ENCODE data around the gene DDIT3.
A peak's percentile ranks its signal among the peaks of the same experiment; 100 is the strongest.

Gene DDIT3

DNA sequence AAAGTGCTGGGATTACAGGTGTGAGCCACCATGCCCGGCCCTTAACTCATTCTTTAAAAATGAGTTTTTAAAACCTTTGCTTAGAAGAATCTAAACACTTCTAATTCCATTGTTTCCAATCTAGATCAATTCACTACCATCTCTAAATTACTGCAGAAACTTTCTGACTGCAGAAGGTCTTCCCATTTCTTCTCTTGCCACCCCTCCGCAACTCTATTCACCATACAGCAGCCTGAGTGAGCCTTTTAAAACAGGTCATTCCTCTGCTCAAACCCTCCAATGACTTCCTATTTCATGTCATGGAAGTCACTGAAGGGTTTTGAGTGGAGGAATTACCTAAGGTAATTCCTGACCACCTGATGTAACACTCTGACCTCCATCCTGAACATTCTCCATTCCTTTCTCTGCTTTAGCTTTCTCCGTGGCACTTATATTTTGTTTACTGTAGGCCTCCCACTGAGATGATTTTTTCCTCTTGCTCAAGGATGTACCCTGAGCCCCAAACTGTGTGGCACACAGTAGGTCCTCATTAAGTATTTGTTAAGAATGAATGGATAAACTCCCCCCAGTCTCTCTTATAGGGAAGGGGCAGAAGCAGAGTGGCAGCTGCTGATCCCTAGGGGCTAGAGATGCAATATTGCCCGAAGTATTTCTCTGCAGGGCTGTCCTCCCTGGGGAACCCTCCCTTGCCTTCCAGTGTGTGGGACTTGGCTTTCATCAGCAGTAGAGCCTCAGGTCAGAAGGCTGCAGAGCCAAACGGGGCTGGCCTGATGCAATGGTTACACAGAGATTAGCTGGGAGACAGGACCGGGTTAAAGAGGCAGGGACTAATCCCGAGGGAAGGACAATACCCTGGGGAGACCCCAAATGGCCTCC lies 1.2 kb downstream of the DDIT3 start:
- TF ChIP-seq, protein P1, sequence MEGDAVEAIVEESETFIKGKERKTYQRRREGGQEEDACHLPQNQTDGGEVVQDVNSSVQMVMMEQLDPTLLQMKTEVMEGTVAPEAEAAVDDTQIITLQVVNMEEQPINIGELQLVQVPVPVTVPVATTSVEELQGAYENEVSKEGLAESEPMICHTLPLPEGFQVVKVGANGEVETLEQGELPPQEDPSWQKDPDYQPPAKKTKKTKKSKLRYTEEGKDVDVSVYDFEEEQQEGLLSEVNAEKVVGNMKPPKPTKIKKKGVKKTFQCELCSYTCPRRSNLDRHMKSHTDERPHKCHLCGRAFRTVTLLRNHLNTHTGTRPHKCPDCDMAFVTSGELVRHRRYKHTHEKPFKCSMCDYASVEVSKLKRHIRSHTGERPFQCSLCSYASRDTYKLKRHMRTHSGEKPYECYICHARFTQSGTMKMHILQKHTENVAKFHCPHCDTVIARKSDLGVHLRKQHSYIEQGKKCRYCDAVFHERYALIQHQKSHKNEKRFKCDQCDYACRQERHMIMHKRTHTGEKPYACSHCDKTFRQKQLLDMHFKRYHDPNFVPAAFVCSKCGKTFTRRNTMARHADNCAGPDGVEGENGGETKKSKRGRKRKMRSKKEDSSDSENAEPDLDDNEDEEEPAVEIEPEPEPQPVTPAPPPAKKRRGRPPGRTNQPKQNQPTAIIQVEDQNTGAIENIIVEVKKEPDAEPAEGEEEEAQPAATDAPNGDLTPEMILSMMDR (IDR thresholded peaks at IDR 0.05): no peak
- no peak for TF ChIP-seq ZFX (IDR thresholded peaks at IDR 0.05; ENCODE audit: borderline replicate concordance)
- peak overlapping the region; percentile 100 for H3K27ac ChIP-seq

DNA sequence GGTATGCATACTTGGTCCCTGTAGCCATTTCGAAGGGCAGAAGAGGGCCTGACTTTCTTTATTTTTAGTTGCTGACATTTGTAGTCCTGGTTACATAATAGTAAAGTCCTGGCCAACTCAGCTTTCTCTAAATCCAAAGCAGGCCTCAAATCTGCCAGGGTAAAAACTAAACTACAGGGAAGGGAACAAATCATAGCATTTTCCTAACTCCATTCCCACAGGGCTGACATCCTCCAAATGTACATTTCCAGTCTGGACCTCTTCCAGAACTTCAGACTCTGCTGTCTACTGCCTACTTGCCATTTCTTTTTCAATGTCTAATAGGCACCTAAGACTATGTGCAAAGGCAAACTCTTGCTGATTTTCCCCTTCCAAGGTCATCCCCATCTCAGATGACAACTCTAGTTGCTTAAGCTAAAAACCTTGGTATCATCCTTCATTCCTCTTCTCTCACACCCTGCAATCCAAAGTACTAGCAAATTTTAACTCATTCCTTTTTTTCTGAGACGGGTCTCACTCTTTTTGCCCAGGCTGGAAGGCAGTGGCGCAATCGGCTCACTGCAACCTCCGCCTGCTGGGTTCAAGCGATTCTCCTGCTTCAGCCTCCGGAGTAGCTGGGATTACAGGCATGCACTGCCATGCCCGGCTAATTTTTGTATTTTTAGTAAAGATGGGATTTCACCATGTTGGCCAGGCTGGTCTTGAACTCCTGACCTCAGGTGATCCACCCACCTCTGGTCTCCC lies 2.0 kb downstream of the DDIT3 start:
- no peak for TF ChIP-seq ZFX (IDR thresholded peaks at IDR 0.05; ENCODE audit: borderline replicate concordance)
- TF ChIP-seq, protein P1 (IDR thresholded peaks at IDR 0.05): no peak
- peak overlapping the region; percentile 100 for H3K27ac ChIP-seq

DNA sequence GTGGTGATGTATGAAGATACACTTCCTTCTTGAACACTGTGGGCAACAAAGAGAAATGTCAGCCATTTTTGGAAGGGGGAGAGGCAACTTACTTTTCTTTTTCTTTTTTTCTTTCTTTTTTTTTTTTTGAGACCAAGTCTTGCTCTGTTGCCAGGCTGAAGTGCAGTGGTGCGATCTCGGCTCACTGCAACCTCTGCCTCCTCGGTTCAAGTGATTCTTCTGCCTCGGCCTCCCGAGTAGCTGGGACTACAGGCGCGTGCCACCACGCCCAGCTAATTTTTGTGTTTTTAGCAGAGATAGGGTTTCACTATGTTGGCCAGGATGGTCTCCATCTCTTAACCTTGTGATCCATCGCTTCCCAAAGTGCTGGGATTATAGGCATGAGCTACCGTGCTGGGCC lies 2.6 kb downstream of the DDIT3 start:
- H3K27ac ChIP-seq: peak overlapping the region; percentile 100

DNA sequence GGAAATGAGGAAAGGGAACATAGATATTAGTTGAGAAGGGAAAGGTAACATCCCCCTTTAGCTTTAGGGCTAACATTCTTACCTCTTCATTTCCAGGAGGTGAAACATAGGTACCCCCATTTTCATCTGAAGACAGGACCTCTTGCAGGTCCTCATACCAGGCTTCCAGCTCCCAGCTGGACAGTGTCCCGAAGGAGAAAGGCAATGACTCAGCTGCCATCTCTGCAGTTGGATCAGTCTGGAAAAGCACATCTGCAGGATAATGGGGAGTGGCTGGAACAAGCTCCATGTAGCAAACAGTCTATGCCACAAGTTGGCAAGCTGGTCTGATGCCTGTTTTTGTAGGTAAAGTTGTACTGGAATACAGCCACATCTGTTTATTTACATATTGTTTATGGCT lies 3.1 kb downstream of the DDIT3 start:
- TF ChIP-seq, protein P1 (IDR thresholded peaks at IDR 0.05): no peak
- no peak for TF ChIP-seq ZFX (IDR thresholded peaks at IDR 0.05; ENCODE audit: borderline replicate concordance)
- peak overlapping the region; percentile 100 for H3K27ac ChIP-seq

DNA sequence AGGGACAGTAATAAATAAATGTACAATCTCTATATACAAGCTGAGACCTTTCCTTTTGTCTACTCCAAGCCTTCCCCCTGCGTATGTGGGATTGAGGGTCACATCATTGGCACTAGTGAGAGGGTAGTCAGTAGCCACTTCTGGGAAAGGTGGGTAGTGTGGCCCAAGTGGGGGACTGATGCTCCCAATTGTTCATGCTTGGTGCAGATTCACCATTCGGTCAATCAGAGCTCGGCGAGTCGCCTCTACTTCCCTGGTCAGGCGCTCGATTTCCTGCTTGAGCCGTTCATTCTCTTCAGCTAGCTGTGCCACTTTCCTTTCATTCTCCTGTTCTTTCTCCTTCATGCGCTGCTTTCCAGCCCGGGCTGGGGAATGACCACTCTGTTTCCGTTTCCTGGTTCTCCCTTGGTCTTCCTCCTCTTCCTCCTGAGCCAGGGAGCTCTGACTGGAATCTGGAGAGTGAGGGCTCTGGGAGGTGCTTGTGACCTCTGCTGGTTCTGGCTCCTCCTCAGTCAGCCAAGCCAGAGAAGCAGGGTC lies 3.6 kb downstream of the DDIT3 start:
- TF ChIP-seq, protein P1 (IDR thresholded peaks at IDR 0.05): no peak
- no peak for TF ChIP-seq ZFX (IDR thresholded peaks at IDR 0.05; ENCODE audit: borderline replicate concordance)
- peak overlapping the region; percentile 100 for H3K27ac ChIP-seq

DNA sequence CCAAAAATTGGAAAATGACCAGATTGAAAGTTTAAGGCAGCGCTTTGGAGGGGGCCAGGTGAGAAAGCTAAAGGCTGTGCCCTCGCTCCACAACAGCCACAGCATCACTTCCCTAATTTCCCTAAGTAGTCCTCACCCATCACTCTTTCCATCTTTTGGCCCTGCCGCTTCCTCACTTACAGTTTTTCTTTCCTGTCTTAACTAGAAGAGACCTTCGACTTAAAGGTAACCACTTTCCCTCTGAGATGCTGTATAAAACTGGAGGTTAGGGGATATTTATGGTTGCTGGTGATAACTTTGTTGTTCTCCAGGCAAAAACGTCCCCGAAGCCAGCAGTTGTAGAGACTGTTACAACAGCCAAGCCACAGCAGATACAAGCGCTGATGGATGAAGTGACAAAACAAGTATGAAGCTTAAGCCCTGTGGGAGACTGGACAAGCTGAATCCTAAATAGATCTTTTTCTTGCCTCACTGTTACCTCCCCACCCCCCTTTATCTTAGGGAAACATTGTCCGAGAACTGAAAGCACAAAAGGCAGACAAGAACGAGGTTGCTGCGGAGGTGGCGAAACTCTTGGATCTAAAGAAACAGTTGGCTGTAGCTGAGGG lies 4.3 kb downstream of the DDIT3 start:
- TF ChIP-seq, protein P1 (IDR thresholded peaks at IDR 0.05): no peak
- peak overlapping the region; percentile 100 for H3K27ac ChIP-seq

DNA sequence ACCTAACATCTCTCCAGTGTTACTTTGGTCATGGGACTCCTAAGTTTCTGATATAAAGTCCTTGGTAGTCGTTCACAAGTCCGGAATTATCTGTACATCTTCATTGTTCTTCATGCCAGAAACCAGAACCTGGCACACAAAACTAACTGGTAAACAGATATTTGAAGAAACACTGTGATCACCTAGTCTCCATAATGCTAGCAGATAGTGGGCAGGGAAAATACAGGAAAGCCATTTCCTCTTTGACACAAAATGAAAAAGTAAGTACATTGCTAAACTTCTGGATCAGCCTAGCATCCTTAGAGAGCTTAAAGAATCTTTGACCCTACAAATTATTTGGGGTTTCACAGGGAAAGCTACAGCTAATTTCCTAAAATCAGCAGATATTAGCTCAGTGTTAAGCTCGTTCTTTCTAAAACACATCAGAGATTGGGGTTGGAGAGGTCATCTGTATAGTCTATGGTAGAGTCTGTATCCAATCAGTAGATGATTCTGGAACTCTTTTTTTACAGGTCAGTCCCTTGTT lies 4.8 kb downstream of the DDIT3 start:
- TF ChIP-seq ZFX (IDR thresholded peaks at IDR 0.05; ENCODE audit: borderline replicate concordance): no peak
- TF ChIP-seq, protein P1 (IDR thresholded peaks at IDR 0.05): no peak
- peak overlapping the region; percentile 100 for H3K27ac ChIP-seq

Data from 22Rv1 (cell line).